CD4-positive, alpha-beta T cell treated with Interleukin-2 at 100 ng/mL for 4 hours (primary cell): Measurements from ENCODE around the gene TMEM165.
"Not testable (repeated sequence)": the region's sequence is repeated elsewhere in the genome, so short reads cannot be mapped to it uniquely, and the experiment has no call there.

Experiments used
- DNase-seq: peaks from one replicate; pipeline ENCODE4 v3.0.0-alpha.2; 2020; ENCODE audit warnings: low spot score

Gene TMEM165, protein sequence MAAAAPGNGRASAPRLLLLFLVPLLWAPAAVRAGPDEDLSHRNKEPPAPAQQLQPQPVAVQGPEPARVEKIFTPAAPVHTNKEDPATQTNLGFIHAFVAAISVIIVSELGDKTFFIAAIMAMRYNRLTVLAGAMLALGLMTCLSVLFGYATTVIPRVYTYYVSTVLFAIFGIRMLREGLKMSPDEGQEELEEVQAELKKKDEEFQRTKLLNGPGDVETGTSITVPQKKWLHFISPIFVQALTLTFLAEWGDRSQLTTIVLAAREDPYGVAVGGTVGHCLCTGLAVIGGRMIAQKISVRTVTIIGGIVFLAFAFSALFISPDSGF

DNA sequence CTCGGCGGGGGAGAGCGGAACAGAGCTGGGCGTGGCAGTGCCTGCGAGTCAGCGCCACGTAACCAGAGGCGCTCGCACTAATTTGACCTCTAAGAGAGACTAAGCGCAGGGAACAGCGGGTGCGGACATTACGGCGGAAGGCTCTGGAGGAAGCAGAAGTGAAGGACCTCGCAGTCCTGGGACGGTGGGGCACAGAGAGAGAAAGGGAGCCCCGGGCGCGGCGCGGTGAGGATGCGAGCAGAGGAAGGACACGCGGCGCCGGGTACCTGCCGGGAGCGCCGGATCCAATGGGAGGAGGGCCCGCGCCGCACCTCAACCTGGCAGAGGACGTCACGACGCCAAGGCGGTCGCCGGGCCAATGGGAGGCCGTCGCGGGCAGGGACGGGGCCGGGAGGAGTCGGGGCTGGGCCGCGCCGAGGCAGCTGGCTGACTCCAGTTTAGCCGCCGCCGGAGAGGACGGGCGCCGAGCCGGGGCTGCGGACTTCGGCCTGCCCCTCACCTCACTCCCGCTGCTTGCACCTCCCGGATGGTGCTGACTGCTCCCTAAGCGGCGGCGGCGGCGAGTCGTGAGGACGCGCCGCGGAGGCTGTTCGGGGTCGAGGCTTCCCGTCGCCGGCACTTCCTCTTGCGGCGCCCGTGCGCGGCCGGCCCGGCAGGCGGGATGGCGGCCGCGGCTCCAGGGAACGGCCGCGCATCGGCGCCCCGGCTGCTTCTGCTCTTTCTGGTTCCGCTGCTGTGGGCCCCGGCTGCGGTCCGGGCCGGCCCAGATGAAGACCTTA lies at the start of gene TMEM165:
TMEM165 (plus strand) TSS at position 429 of the 779 bp plus-strand sequence; CDS start at position 662, 233 bp downstream.
- peak; percentile 86 for DNase-seq

DNA sequence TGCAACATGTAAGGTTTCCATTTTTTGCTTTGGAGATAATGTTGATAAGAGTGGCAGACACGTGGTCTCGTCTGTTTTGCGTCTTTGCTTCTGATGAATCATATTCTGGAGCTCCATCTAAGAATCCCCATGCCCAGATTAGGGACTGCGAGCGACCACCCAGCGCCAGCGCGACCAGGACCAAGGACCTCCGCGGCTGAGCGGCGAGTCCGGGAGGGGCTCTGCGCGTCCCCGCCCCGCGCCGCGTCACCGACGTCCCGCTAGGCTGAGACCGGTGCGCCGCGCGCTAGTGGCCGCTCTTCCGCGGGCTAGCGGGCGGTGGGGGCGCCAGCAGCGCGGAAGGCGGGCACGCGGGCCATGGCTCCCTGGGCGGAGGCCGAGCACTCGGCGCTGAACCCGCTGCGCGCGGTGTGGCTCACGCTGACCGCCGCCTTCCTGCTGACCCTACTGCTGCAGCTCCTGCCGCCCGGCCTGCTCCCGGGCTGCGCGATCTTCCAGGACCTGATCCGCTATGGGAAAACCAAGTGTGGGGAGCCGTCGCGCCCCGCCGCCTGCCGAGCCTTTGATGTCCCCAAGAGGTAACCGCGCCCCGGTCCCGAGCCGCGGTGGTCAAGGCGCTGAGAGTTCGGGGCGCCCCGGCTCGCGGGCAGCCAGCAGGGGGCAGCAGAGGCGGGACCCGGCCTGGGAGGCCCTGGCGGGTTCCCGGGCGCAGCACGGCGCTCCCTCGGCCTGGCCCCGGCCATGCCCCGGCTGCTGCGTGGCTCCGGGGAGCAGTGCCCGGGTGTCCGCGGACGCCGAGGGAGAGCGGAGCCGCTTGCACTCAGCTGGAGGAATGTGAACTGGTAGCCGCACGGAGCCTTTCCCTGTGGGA lies 49.5 kb upstream of the TMEM165 start, which contains the start of gene SRD5A3:
SRD5A3 (plus strand) TSS at position 263 of the 871 bp plus-strand sequence; CDS start at position 358, 95 bp downstream.
- peak; percentile 81 for DNase-seq

DNA sequence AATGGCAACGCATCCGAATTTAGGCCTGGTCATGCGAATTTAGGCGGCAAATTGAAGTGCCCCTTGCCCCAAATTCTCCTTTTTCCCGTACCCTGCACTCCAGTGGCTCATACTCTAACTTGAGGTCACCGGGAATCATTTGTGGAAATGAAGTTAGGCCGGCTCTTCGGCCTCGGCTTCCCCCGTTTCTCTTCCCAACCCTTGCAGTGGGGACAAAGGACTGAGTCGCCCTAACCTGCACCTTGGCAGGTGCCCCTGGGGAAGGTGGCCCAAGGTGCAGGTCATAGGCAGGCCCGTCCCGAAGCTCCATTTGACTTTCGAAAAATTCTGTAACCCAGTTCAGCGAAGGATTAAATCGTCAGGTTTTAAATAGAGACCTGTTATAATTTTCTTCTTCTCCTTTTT lies 48.9 kb upstream of the TMEM165 start:
- DNase-seq, result no peak

DNA sequence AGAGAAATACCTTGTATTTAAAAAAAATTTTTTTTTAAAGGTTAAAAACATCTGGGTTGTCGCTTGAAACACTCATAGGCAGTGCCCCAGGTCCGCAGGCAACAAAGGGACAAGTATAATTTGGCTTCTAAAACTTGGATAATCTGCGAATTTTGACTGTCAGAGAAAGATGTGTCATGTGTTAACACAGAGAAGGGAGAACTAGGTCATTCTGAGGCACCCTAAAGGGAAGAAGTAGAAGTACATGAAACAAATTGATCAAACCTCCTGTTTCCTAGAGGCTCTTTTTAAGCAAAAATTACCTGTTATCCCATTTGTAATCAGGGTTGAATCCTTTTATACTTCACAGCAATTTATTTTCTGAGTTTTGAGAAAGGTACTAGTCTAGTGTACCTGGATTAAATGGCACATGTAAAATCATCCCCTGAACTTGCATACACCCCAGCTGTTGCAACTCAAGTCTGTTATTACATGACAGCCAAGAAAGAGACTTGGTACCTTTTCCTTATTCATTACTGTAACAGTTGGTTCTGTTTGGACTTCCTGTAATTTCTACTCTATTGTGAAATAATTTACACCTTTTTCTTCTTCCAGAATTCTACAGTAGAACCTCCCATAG lies 48.0 kb upstream of the TMEM165 start:
- no peak for DNase-seq

DNA sequence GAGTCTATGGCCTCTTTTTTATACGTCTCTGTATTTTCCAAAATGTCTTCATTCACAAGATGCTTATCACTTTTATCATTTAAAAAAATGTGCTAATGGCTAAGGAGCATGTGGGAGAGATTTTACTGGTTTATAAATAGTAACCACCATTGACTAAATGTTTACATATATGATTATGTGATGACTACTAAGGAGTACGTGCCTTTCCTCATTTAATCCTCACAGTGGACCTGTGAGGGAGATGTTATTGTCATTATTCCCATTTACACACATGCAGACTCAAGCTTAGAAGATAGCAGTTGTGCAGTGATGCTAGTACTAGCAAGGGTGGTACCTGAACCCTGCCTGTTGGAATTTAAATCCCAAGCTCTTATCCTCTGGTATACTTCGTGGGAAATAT lies 47.3 kb upstream of the TMEM165 start:
- no peak for DNase-seq

DNA sequence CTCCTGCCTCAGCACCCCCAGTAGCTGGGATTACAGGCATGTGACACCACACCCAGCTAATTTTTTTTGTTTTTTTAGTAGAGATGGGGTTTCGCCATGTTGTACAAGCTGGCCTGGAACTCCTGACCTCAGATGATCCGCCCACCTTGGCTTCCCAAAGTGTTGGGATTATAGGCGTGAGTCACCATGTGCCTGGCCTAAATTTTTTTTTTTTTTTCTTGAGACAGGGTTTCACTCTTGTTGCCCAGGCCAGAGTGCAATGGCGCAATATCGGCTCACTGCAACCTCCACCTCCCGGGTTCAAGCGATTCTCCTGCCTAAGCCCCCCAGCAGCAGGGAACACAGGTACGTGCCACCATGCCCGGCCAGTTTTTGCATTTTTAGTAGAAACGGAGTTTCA lies 44.9 kb upstream of the TMEM165 start:
- not testable (repeated sequence) for DNase-seq

- DNase-seq, result no peak
Observed at GRCh38 chr4:55351824-55352223, 43.9 kb upstream of the TMEM165 start.

DNA sequence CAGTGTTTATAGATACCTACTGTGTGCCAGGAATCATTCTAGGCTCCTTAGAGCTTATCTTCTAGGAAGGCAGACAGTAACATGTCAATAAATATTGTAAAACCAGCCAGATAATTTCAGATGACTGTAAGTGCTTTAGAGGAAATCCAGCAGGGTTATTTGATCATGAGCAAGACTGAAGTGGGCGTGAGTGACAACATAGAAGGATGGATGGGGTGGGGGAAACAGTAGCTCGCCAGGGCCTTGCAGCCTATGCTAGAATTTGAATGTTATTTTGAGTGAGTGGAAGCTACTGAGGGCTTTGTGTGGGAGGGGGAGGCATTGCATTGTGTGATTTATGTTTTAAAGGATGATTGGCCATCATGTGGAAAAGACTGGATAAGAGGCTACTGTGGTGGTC lies 43.0 kb upstream of the TMEM165 start:
- no peak for DNase-seq

DNA sequence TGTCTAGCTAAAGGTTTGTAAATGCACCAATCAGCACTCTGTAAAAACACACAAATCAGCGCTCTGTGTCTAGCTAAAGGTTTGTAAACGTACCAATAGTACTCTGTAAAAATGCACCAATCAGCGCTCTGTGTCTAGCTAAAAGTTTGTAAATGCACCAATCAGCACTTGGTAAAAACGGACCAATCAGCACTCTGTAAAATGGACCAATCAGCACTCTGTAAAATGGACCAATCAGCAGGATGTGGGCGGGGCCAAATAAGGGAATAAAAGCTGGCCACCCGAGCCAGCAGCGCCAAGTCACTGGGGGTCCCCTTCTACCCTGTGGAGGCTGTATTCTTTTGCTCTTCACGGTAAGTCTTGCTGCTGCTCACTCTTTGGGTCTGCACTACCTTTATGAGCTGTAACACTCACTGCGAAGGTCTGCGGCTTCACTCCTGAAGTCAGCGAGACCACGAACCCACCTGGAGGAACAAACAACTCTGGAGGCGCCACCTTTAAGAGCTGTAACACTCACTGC lies 42.5 kb upstream of the TMEM165 start:
- DNase-seq, result not testable (repeated sequence)

GRCh38 chr4:55354648-55355047 lies 41.1 kb upstream of the TMEM165 start:
- no peak for DNase-seq

DNA sequence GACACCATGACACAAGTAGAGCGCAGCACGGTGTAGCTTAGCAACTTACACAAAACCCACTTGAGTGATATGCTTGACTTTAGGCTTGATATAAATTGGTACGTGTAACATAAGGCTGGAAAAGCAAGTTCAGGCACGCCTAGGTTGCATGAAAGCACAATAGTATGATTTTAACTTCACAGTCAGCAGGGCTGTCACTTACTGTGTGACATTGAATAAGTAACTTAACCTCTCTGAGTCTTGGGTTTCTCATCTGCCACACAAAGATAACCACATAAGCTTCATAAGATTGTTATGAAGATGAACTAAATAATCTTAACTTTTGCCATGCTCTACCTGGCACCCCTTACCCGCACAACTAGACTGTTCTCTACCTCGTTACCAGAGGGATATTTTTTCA lies 40.2 kb upstream of the TMEM165 start:
- no peak for DNase-seq

DNA sequence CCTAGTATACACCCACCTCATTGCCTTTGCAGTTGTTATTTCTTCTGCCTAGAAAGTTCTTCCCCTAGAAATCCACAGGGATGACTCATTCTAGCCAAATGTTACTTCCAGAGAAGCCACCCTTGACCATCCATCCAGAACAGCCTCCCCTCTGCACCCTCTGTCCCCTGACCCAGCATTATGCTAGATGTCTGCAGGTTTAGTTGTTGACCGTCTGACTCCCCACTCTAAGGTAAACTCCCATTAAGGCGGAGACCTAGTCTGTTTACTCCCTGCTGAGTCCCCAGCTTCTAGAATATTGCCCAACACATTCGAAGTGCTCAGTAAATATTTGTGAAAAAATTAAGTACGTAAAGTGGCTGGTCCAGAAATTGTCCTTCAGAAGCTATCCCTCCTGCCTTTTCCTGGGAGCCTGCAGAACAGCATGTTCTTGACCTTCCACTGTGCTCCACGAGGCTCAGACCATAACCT lies 38.7 kb upstream of the TMEM165 start:
- DNase-seq, result no peak

DNA sequence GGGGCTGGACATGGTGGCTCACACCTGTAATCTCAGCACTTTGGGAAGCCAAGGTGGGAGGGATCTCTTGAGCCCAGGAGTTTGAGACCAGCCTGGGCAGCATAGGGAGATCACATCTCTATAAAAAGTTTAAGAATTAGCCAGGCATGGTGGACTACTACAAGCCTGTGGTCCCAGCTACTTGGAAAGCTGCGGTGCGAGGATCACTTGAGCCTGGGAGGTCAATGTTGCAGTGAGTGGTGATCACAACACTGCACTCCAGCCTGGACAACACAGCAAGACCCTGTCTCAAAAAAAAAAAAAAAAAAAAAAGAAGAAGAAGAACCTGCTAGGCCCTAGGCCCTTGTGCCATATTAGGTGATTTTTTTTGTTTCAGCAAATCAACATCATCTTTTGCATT lies 37.5 kb upstream of the TMEM165 start:
- no peak for DNase-seq

- peak; percentile 19 for DNase-seq
Observed at GRCh38 chr4:55358668-55359067, 37.1 kb upstream of the TMEM165 start.

GRCh38 chr4:55359397-55359916 lies 36.3 kb upstream of the TMEM165 start:
- no peak for DNase-seq

DNA sequence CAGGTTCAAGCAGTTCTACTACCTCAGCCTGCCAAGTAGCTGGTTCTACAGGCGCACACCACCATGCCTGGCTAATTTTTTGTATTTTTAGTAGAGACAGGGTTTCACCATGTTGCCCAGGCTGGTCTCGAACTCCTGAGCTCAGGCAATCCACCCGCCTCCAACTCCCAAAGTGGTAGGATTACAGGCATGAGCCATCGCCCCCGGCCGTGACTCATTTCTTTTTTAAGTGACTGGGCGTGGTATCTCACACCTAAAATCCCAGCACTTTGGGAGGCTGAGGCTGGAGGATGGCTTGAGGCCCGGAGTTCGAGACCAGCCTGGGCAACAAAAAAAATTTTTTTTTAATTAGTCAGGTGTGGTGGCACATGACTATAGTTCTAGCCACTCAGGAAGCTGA lies 32.8 kb upstream of the TMEM165 start:
- DNase-seq, result not testable (repeated sequence)

DNA sequence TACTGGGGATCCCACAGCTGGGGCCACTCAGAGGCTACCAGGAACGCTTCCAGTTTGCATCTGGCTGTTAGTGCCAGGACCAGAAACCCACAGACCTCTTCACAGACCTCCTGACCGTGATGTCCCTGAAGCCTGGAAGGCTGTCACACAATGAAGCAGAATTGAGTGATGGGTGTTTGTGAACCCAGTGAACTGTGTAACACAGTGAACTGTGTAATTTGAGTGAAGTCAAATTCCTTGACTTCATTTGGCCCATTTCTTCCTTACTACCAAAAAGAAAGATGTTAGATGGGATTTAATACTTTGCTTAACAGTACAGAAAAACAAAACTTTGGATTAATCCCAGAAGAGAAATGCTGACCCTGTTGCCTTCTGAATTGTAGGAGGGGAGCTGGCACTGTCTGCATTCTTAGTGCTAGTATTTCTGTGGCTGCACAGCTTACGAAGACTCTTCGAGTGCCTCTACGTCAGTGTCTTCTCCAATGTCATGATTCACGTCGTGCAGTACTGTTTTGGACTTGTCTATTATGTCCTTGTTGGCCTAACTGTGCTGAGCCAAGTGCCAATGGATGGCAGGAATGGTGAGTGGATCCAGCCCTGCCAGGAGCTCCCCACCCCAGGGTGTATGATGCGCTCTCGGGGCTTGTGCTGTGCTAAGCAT lies 31.9 kb upstream of the TMEM165 start:
- no peak for DNase-seq

- DNase-seq, result no peak
Observed at GRCh38 chr4:55364691-55365344, 30.9 kb upstream of the TMEM165 start.

- DNase-seq, result no peak
Observed at GRCh38 chr4:55365345-55365728, 30.4 kb upstream of the TMEM165 start.

- no peak for DNase-seq
Observed at GRCh38 chr4:55366621-55367020, 29.1 kb upstream of the TMEM165 start.
